KOPT-K1 (cell line): ENCODE data around the gene ACMSD.
"Not testable (repeated sequence)": the region's sequence is repeated elsewhere in the genome, so short reads cannot be mapped to it uniquely, and the experiment has no call there.

Experiments
- H3K27ac ChIP-seq: fragments of 200-600 bp; sonication (generic); 2 replicates; pipeline ENCODE4 v1.5.1; 2016; ENCODE audit warnings: antibody characterized with exemption, mild to moderate bottlenecking, low read depth, low read length; ENCODE audit not compliant: poor library complexity, severe bottlenecking
- H3K36me3 ChIP-seq: fragments of 200-600 bp; sonication (generic); 2 replicates; pipeline ENCODE4 v1.5.1; 2017; ENCODE audit warnings: antibody characterized with exemption, mild to moderate bottlenecking, low read length, moderate library complexity; ENCODE audit not compliant: insufficient read depth
- H3K9me3 ChIP-seq: fragments of 200-600 bp; sonication (generic); 2 replicates; pipeline ENCODE4 v1.5.1; 2017; ENCODE audit warnings: antibody characterized with exemption, low read length, mild to moderate bottlenecking; ENCODE audit not compliant: insufficient read depth, poor library complexity, severe bottlenecking

The ACMSD gene

GRCh38 chr2:134907441-134908116 lies 69.2 kb downstream of the ACMSD start:
- not testable (repeated sequence) for H3K27ac ChIP-seq, H3K9me3 ChIP-seq
- H3K36me3 ChIP-seq = peaks cover 25% of the 10 kb centered on the region

GRCh38 chr2:134910763-134911399 lies 72.5 kb downstream of the ACMSD start:
- Histone ChIP-seq H3K36me3 (peaks cover 25% of the 10 kb centered on the region), H3K9me3 (peaks cover 7% of the 10 kb centered on the region), H3K27ac (no peak overlapping the region)

DNA sequence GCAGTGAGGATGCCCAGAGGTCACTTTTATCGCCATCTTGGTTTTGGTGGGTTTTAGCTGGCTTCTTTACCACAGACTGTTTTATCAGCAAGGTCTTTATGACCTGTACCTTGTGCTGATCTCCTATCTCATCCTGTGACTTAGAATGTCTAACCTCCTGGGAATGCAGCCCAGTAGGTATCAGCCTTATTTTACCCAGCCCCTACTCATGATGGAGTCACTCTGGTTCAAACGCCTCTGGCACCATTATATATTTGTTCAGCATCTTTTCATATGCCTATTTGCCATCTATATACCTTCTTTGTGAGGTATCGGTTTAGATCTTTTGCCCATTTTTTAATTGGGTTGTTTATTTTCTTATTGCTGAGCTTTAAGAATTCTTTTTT lies 73.0 kb downstream of the ACMSD start:
- no peak overlapping the region for H3K27ac ChIP-seq
- peaks cover 25% of the 10 kb centered on the region for H3K36me3 ChIP-seq
- H3K9me3 ChIP-seq = peaks cover 7% of the 10 kb centered on the region

- Histone ChIP-seq H3K36me3 (peaks cover 19% of the 10 kb centered on the region), H3K9me3 (peaks cover 5% of the 10 kb centered on the region), H3K27ac (no peak overlapping the region)
Observed at GRCh38 chr2:134912361-134912760, 73.9 kb downstream of the ACMSD start.

DNA sequence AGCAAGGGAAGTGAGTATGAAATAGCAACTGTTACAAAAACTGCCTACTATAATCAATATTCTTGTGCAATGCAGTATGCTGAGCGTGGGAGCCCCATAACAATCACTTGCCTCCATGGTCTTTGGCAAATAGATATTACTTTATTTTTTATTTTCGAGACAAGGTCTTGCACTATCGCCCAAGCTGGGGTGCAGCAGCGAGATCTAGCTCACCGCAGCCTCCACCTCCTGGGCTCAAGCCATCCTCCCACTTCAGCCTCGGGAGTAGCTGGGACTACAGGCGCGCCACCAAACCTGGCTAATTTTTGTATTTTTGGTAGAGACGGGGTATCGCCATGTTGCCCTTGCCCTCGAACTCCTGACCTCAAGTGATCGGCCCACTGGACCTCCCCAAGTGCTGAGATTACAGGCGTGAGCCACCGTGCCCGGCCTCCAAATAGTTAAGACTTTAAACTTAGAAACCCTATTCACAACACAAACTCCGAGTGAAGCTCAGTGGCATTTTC lies 79.0 kb downstream of the ACMSD start:
- peaks cover 17% of the 10 kb centered on the region for H3K36me3 ChIP-seq
- no peaks in the 10 kb centered on the region for H3K9me3 ChIP-seq
- peak overlapping the region; percentile 99 for H3K27ac ChIP-seq

DNA sequence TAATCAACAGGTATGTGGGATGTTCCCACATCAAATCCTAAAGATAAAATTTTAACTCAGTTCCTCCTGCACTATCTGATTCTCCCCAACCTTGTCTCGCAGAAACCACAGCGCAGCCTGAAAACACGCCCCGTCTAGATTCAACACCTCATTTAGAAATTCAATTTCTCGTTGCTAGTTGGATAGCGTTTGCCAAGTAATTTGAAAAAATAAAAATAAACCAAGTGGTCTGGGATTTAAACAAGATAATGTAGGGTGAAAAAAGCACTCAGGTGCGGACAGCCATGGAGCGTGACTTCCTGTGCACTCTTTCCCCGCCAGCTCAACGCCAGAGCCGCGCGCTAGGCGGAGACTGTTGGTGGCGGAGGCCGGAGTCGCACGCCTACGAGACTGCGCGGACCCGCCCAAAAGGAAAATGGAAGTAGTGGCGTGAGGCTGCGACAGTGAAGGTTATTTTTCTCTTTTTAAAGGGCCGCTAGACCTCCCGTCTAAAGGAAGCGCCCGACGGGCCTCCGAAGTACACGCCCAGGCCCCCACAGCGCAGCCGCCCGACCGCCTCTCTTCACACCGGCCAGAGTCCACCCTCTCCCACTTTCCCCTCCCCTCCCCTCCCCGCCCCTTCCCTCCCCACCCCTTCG lies 79.6 kb downstream of the ACMSD start:
- Histone ChIP-seq H3K9me3 (no peaks in the 10 kb centered on the region), H3K36me3 (peaks cover 23% of the 10 kb centered on the region), H3K27ac (peak overlapping the region; percentile 99)

GRCh38 chr2:134918526-134919340 lies 80.3 kb downstream of the ACMSD start, which contains the start of gene CCNT2:
Gene CCNT2, plus strand, starts transcription at chr2:134918822. Its CDS starts 33 bp downstream, at chr2:134918855.
- H3K9me3 ChIP-seq = no peaks in the 10 kb centered on the region
- peaks cover 30% of the 10 kb centered on the region for H3K36me3 ChIP-seq
- H3K27ac ChIP-seq = peak within 1 kb of the TSS; percentile 99

- no peaks in the 10 kb centered on the region for H3K9me3 ChIP-seq
- peak overlapping the region; percentile 99 for H3K27ac ChIP-seq
- peaks cover 38% of the 10 kb centered on the region for H3K36me3 ChIP-seq
Observed at GRCh38 chr2:134919341-134920210, 81.2 kb downstream of the ACMSD start.

- Histone ChIP-seq H3K9me3 (no peaks in the 10 kb centered on the region), H3K27ac (no peak overlapping the region), H3K36me3 (peaks cover 80% of the 10 kb centered on the region)
Observed at GRCh38 chr2:134924912-134925311, 86.5 kb downstream of the ACMSD start.

DNA sequence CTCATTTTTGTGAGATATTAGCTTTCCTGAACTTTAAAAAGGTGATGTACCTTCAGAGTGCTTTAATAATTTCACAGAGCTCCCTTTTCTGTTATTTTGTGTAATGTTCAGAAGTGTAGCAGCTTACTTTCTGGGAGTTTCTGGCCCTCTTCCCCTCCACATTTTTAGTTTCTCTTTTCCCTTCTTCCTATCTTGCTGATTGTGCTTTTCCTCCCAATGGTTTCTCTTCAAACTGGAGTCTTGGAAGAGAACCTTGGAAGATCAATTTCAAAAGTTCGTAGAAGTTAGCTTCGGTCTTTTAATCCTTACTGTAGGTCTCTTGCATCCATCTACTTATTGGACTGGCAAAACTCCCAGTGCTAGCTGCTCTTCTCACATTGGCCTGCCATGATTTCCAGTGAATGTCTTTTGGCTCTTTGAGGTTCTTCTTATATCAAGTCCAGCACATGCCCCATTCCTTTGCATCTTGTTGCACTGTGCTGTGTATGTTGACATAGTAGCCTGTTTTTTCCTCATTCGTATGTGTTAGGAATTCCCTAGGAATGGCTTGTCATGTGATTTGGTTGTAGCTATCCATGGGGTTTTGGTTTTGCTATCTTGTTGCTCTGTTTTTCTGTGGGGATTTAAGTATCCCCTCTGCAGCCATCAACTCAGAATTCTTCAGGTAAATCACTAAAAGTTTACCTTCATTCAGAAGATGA lies 88.0 kb downstream of the ACMSD start:
- Histone ChIP-seq H3K36me3 (peaks cover 88% of the 10 kb centered on the region), H3K27ac (no peak overlapping the region), H3K9me3 (no peaks in the 10 kb centered on the region)

- no peak overlapping the region for H3K27ac ChIP-seq
- no peaks in the 10 kb centered on the region for H3K9me3 ChIP-seq
- H3K36me3 ChIP-seq = peaks cover 88% of the 10 kb centered on the region
Observed at GRCh38 chr2:134927195-134927594, 88.8 kb downstream of the ACMSD start.

DNA sequence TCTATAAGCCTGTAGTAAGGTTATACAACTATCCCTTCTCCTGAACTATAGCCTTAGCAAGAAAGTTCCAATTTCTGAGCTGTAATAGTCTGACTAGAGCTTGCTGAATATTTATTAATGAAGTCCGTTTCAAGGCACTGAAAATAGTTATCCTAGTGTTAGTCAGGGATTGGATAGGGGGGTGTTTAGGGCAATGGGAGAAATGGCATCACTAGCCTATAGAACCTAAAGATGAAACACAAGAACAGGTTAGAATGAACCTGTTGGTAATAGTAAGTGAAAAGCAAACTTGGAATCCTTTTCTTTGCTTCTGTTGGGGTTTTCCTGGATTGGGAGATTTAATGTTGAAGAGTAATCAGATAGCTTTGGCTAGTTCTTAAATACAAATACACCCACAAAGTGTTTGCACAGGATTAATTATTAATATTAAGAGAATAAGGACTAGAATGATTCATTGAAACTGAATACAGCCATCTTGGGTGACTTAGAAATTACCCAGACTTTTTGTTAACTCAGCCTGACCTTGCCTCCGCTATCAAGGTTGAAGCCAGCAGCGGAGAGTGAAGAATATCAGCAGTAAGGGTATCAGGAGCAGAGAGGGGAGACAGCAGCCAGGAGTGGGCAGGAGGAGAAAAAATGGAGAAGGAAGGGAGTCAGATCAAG lies 94.6 kb downstream of the ACMSD start:
- Histone ChIP-seq H3K27ac (no peak overlapping the region), H3K36me3 (peaks cover 82% of the 10 kb centered on the region), H3K9me3 (no peaks in the 10 kb centered on the region)

DNA sequence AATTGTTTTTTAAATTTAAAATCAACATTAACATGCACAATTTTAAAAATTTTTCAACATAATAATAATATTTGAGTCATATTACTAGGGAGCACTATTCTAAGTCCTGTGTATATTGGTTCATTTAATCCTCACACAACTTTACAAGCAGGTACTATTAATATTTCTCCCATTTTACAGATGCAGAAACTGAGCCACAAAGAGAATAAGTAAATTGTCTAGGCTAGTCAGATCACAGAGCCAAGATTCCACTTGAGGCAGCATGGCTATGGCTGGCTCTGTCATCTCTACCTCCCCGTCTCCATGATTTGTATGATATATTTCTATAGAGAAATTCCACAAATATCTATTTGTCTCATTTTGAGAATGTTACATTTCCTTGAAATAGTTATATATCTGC lies 95.3 kb downstream of the ACMSD start:
- Histone ChIP-seq H3K36me3 (peaks cover 82% of the 10 kb centered on the region), H3K9me3 (no peaks in the 10 kb centered on the region), H3K27ac (no peak overlapping the region)
